Left lung (tissue), 10 donors: ENCODE results near the gene PLA2G4F. TPM values are rescaled to one million over a fixed set of nuclear protein-coding genes. Genes with fewer than 3 reads are reported as not detected.

ENCODE experiments used
- ATAC-seq: fragments of 200-7000 bp; cut with Tn5 transposase; one replicate; pipeline ENCODE4 v1.9.1; 2020; ENCODE audit warnings: moderate library complexity
- DNase-seq, 4 donors: peaks; one replicate each; pipeline ENCODE4 v3.0.0-alpha.2; 2013 to 2020
- H3K27ac ChIP-seq, 2 donors: fragments of 200-600 bp; sonication (generic) in 1 of 2; one replicate each; pipeline versions ENCODE4 v1.5.0 to v1.8.0; 2020 to 2021
- H3K27me3 ChIP-seq, 2 donors: fragments of 200-600 bp; sonication (generic) in 1 of 2; one replicate each; pipeline versions ENCODE4 v1.5.0 to v1.8.0; 2020 to 2021
- H3K36me3 ChIP-seq, 2 donors: fragments of 200-600 bp; sonication (generic) in 1 of 2; one replicate each; pipeline versions ENCODE4 v1.5.0 to v1.8.0; 2020 to 2021
- H3K4me1 ChIP-seq, 2 donors: fragments of 200-600 bp; one replicate each; pipeline ENCODE4 v1.8.0; 2021
- H3K4me3 ChIP-seq, 2 donors: fragments of 200-600 bp; sonication (generic) in 1 of 2; one replicate each; pipeline versions ENCODE4 v1.5.0 to v1.8.0; 2020 to 2021; ENCODE audit warnings: mild to moderate bottlenecking in 1 of 2
- H3K9me3 ChIP-seq, 2 donors: fragments of 200-600 bp; sonication (generic) in 1 of 2; one replicate each; pipeline versions ENCODE4 v1.5.0 to v1.8.0; 2020 to 2021
- CTCF ChIP-seq, 2 donors: fragments of 200-600 bp; sonication (generic) in 1 of 2; IDR thresholded peaks; one replicate each; pipeline versions ENCODE4 v1.5.0 to v1.8.0; 2021; ENCODE audit warnings: antibody characterized with exemption in 2 of 2
- intact Hi-C, 2 donors: fragments of 100-400 bp; cut with DNase I; formaldehyde crosslinking; loops; one replicate each; pipeline versions ENCODE4 v1.11.2 to v1.14.2; 2022
- polyA plus RNA-seq, 6 donors: library from polyadenylated mRNA; unstranded; fragments of 120-200 nt; gene quantifications; one replicate each; pipeline ENCODE4 v1.2.1, GENCODE V29; 2013; ENCODE audit not compliant: insufficient read length in 6 of 6
- total RNA-seq, 2 donors: library from RNA; stranded (reverse); fragmentation: NEBNext Ultra II Directional; extraction: Animal tissue kit (Norgen Biotek cat#: 25700); gene quantifications; one replicate each; pipeline ENCODE4 v1.2.1, GENCODE V29; 2021
- donor health status: DM: no; HTN: yes; CAD: no.
- donor health status: DM: no; HTN: no; CAD: no.

The PLA2G4F gene
- total and polyA plus RNA-seq, 8 donors, result 3.1 to 100 (median 12.7) TPM

GRCh38 chr15:42155546-42156242 lies 742 bp downstream of the PLA2G4F start:
- peak overlapping the region; percentile 24 to 44 for H3K4me3 ChIP-seq
- TF ChIP-seq CTCF (IDR thresholded peaks at IDR 0.05), result no peak
- ATAC-seq, result peak; percentile 22
- peak overlapping the region; percentile 64 to 65 for H3K27ac ChIP-seq
- H3K4me1 ChIP-seq, result peaks cover 6 to 19% of the 10 kb centered on the region in 2 donors
- H3K36me3 ChIP-seq, result peaks cover 0 to 23% of the 10 kb centered on the region in 2 donors
- H3K9me3 ChIP-seq, result no peaks in the 10 kb centered on the region
- peak in 1 of 4 donors; percentile 74 for DNase-seq
- no peaks in the 10 kb centered on the region for H3K27me3 ChIP-seq
- intact Hi-C loops, result no loop called here

- Histone ChIP-seq H3K4me3 (peak overlapping the region; percentile 24 to 44), H3K4me1 (peaks cover 6 to 19% of the 10 kb centered on the region in 2 donors), H3K27me3 (no peaks in the 10 kb centered on the region), H3K9me3 (no peaks in the 10 kb centered on the region), H3K36me3 (peaks cover 0 to 16% of the 10 kb centered on the region in 2 donors), H3K27ac (no peak overlapping the region)
- ATAC-seq (no peak), DNase-seq (no peak)
- no peak for TF ChIP-seq CTCF (IDR thresholded peaks at IDR 0.05)
- intact Hi-C loops, result no loop called here
Observed at GRCh38 chr15:42154956-42155355, 1.5 kb downstream of the PLA2G4F start.

GRCh38 chr15:42154212-42154941 lies 2.1 kb downstream of the PLA2G4F start:
- Histone ChIP-seq H3K27me3 (no peaks in the 10 kb centered on the region), H3K4me1 (peaks cover 4 to 14% of the 10 kb centered on the region in 2 donors), H3K4me3 (peak overlapping the region in 1 of 2 donors; percentile 44), H3K27ac (peak overlapping the region in 1 of 2 donors; percentile 19), H3K9me3 (no peaks in the 10 kb centered on the region), H3K36me3 (peaks cover 0 to 10% of the 10 kb centered on the region in 2 donors)
- ATAC-seq, result peak; percentile 5
- no peak for DNase-seq
- intact Hi-C loops, result no loop called here
- TF ChIP-seq CTCF (IDR thresholded peaks at IDR 0.05), result no peak

- TF ChIP-seq CTCF (IDR thresholded peaks at IDR 0.05), result no peak
- intact Hi-C loops, result no loop called here
Observed at GRCh38 chr15:42153874-42154211, 2.6 kb downstream of the PLA2G4F start.

More at GRCh38 chr15:42153874-42154211, 2.6 kb downstream of the PLA2G4F start:
- DNase-seq, result no peak
- Histone ChIP-seq H3K9me3 (no peaks in the 10 kb centered on the region), H3K4me1 (peaks cover 4 to 8% of the 10 kb centered on the region in 2 donors), H3K36me3 (peaks cover 0 to 4% of the 10 kb centered on the region in 2 donors), H3K4me3 (no peak overlapping the region), H3K27ac (peak overlapping the region in 1 of 2 donors; percentile 19), H3K27me3 (no peaks in the 10 kb centered on the region)
- ATAC-seq, result no peak
